Astrocyte (in vitro differentiated cells and primary cell): ENCODE results near the gene CST9L.
"Not testable (repeated sequence)": the region's sequence is repeated elsewhere in the genome, so short reads cannot be mapped to it uniquely, and the experiment has no call there.

Experiments
- EZH2 ChIP-seq: IDR thresholded peaks from 2 replicates; pipeline ENCODE4 v1.6.1; 2012; ENCODE audit warnings: mild to moderate bottlenecking, low read length, inconsistent platforms; ENCODE audit not compliant: insufficient read depth
- TF ChIP-seq, protein P1 (sequence below): IDR thresholded peaks from 2 replicates; pipeline ENCODE4 v1.5.1; 2011; ENCODE audit warnings: low read depth, mild to moderate bottlenecking, inconsistent platforms, low read length, moderate library complexity; ENCODE audit not compliant: insufficient read depth

DNA sequence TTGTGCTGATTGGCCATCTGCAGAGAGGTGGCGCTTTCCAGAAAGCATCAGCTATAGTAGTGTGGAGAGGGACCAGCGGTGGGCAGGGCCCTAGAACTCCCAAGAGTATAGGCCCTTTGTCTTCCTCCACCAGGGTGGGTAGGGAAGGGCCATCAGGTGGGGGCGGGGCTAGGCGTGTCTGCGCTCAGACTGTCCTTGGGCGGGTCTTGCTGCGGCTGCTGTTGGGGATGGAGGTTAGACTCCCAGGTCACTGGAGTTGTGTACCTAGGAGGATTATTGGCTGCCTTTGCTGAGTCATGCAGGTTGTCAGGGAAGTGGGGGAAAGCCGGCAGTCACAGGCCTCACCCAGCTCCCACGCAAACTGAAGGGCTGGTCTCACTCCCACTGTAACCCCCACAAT is 13.5 kb upstream of the CST9L start:
- TF ChIP-seq, protein P1, sequence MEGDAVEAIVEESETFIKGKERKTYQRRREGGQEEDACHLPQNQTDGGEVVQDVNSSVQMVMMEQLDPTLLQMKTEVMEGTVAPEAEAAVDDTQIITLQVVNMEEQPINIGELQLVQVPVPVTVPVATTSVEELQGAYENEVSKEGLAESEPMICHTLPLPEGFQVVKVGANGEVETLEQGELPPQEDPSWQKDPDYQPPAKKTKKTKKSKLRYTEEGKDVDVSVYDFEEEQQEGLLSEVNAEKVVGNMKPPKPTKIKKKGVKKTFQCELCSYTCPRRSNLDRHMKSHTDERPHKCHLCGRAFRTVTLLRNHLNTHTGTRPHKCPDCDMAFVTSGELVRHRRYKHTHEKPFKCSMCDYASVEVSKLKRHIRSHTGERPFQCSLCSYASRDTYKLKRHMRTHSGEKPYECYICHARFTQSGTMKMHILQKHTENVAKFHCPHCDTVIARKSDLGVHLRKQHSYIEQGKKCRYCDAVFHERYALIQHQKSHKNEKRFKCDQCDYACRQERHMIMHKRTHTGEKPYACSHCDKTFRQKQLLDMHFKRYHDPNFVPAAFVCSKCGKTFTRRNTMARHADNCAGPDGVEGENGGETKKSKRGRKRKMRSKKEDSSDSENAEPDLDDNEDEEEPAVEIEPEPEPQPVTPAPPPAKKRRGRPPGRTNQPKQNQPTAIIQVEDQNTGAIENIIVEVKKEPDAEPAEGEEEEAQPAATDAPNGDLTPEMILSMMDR = not testable (repeated sequence)
- TF ChIP-seq EZH2 = not testable (repeated sequence)
